Erythroblast (primary cell): ENCODE data around the gene CCDC93.

Experiments used
- GATA1 ChIP-seq: IDR thresholded peaks from 2 replicates; pipeline ENCODE4 v1.6.1; 2011; ENCODE audit warnings: low read depth, mild to moderate bottlenecking, control low read depth, low read length, moderate library complexity
- POLR2A ChIP-seq: IDR thresholded peaks from 2 replicates; pipeline ENCODE4 v1.6.1; 2011; ENCODE audit warnings: mild to moderate bottlenecking, low read length

- TF ChIP-seq POLR2A, result no peak
- TF ChIP-seq GATA1, result no peak
These were observed 78.4 kb downstream of the CCDC93 start for GRCh38 chr2:117935456-117935855.
